ENCODE data around the gene CD74. TPM values are rescaled to one million over a fixed set of nuclear protein-coding genes. Genes with fewer than 3 reads are reported as not detected.

Gene CD74
- total and polyA plus RNA-seq, 4 donors = 176 to 327 (median 257) TPM

DNA sequence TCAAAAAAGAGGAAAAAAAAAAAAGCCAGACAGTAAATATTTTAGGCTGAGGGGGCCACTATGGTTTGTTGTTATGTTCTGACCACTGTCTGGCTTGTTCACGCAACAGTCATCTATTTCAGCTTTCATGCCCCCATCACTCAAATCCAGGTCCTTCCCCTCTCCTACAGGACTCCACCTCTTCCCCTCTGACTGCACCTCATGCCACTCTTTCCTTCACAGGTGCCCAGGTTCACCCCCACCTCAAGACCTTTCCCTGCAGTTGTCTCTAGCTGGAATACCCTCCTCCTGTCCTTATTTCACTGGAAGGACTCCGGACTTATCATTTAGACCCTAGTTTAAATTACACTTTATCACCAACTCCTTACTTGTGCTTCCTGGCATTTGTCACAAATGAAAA is 33.4 kb upstream of the CD74 start:
- H3K36me3 ChIP-seq (ENCODE audit: control insufficient read depth in 4 of 4, insufficient read depth in 3 of 4, low read depth in 1 of 4, low read length in 3 of 4) = peaks cover 17 to 52% (median 51%) of the 10 kb centered on the region in 4 donors

DNA sequence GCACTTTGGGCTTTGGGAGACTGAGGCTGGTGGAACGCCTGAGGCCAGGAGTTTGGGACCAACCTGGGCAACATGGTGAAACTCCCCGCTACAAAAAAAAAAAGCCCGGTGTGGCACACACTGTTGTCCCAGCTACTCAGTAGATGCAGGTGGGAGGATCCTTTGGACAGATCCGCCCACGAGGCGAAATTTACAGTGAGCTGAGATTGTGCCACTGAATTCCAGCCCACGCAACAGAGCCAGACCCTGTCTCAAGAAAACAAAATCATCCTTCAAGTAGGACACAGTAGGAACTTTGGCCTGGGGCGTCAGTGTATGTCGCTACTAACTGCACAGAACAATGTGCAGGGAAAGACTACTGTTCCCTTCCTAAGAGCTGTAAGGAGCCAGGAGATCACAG is 32.1 kb upstream of the CD74 start:
- no peak for DNase-seq (ENCODE audit: low spot score)
- TF ChIP-seq HNF4A (conservative IDR thresholded peaks at IDR 0.05) (no peak), EGR1 (IDR thresholded peaks at IDR 0.05; ENCODE audit: low read depth in 2 of 2) (no peak), JUND (IDR thresholded peaks at IDR 0.05) (no peak), YY1 (IDR thresholded peaks at IDR 0.05) (no peak), RAD21 (IDR thresholded peaks at IDR 0.05) (no peak), TAF1 (conservative IDR thresholded peaks at IDR 0.05) (no peak), FOXA1 (IDR thresholded peaks at IDR 0.05) (no peak), SP1 (IDR thresholded peaks at IDR 0.05) (no peak), HNF4G (IDR thresholded peaks at IDR 0.05) (no peak), NR2F2 (IDR thresholded peaks at IDR 0.05) (no peak), FOXA2 (IDR thresholded peaks at IDR 0.05) (no peak), RXRA (IDR thresholded peaks at IDR 0.05) (no peak), GABPA (IDR thresholded peaks at IDR 0.05 in 1 of 2, conservative IDR thresholded peaks at IDR 0.05 in 1 of 2) (no peak)
- TF ChIP-seq, protein P1, sequence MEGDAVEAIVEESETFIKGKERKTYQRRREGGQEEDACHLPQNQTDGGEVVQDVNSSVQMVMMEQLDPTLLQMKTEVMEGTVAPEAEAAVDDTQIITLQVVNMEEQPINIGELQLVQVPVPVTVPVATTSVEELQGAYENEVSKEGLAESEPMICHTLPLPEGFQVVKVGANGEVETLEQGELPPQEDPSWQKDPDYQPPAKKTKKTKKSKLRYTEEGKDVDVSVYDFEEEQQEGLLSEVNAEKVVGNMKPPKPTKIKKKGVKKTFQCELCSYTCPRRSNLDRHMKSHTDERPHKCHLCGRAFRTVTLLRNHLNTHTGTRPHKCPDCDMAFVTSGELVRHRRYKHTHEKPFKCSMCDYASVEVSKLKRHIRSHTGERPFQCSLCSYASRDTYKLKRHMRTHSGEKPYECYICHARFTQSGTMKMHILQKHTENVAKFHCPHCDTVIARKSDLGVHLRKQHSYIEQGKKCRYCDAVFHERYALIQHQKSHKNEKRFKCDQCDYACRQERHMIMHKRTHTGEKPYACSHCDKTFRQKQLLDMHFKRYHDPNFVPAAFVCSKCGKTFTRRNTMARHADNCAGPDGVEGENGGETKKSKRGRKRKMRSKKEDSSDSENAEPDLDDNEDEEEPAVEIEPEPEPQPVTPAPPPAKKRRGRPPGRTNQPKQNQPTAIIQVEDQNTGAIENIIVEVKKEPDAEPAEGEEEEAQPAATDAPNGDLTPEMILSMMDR (IDR thresholded peaks at IDR 0.05; ENCODE audit: low read depth, low read length, missing input control) = no peak
- TF ChIP-seq, protein P2, sequence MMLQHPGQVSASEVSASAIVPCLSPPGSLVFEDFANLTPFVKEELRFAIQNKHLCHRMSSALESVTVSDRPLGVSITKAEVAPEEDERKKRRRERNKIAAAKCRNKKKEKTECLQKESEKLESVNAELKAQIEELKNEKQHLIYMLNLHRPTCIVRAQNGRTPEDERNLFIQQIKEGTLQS (IDR thresholded peaks at IDR 0.05) = no peak
- TF ChIP-seq, protein P3, sequence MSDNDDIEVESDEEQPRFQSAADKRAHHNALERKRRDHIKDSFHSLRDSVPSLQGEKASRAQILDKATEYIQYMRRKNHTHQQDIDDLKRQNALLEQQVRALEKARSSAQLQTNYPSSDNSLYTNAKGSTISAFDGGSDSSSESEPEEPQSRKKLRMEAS (IDR thresholded peaks at IDR 0.05) = no peak
- TF ChIP-seq, protein P4, sequence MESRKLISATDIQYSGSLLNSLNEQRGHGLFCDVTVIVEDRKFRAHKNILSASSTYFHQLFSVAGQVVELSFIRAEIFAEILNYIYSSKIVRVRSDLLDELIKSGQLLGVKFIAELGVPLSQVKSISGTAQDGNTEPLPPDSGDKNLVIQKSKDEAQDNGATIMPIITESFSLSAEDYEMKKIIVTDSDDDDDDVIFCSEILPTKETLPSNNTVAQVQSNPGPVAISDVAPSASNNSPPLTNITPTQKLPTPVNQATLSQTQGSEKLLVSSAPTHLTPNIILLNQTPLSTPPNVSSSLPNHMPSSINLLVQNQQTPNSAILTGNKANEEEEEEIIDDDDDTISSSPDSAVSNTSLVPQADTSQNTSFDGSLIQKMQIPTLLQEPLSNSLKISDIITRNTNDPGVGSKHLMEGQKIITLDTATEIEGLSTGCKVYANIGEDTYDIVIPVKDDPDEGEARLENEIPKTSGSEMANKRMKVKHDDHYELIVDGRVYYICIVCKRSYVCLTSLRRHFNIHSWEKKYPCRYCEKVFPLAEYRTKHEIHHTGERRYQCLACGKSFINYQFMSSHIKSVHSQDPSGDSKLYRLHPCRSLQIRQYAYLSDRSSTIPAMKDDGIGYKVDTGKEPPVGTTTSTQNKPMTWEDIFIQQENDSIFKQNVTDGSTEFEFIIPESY (IDR thresholded peaks at IDR 0.05) = no peak
- TF ChIP-seq, protein P5, sequence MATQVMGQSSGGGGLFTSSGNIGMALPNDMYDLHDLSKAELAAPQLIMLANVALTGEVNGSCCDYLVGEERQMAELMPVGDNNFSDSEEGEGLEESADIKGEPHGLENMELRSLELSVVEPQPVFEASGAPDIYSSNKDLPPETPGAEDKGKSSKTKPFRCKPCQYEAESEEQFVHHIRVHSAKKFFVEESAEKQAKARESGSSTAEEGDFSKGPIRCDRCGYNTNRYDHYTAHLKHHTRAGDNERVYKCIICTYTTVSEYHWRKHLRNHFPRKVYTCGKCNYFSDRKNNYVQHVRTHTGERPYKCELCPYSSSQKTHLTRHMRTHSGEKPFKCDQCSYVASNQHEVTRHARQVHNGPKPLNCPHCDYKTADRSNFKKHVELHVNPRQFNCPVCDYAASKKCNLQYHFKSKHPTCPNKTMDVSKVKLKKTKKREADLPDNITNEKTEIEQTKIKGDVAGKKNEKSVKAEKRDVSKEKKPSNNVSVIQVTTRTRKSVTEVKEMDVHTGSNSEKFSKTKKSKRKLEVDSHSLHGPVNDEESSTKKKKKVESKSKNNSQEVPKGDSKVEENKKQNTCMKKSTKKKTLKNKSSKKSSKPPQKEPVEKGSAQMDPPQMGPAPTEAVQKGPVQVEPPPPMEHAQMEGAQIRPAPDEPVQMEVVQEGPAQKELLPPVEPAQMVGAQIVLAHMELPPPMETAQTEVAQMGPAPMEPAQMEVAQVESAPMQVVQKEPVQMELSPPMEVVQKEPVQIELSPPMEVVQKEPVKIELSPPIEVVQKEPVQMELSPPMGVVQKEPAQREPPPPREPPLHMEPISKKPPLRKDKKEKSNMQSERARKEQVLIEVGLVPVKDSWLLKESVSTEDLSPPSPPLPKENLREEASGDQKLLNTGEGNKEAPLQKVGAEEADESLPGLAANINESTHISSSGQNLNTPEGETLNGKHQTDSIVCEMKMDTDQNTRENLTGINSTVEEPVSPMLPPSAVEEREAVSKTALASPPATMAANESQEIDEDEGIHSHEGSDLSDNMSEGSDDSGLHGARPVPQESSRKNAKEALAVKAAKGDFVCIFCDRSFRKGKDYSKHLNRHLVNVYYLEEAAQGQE (IDR thresholded peaks at IDR 0.05) = no peak
- no peaks in the 10 kb centered on the region for H3K9me3 ChIP-seq (ENCODE audit: control insufficient read depth in 4 of 4, low read length in 3 of 4)
- peaks cover 17 to 52% (median 51%) of the 10 kb centered on the region in 4 donors for H3K36me3 ChIP-seq (ENCODE audit: control insufficient read depth in 4 of 4, insufficient read depth in 3 of 4, low read depth in 1 of 4, low read length in 3 of 4)
- H3K27ac ChIP-seq (ENCODE audit: low read depth in 1 of 2, low read length in 2 of 2) = no peak overlapping the region
- no peaks in the 10 kb centered on the region for H3K27me3 ChIP-seq (ENCODE audit: control insufficient read depth in 4 of 4, insufficient read depth in 4 of 4, low read length in 3 of 4)
- H3K9ac ChIP-seq (ENCODE audit: low read depth in 1 of 2, low read length in 2 of 2) = no peak overlapping the region
- 92% methylated on average over 9 of the region's 9 CpGs for whole genome bisulfite sequencing
- H3K4me3 ChIP-seq (ENCODE audit: low read depth in 1 of 3, low read length in 3 of 3) = no peak overlapping the region
- H3K4me1 ChIP-seq (ENCODE audit: control insufficient read depth in 4 of 4, insufficient read depth in 4 of 4, low read length in 3 of 4) = peaks cover 0 to 13% (median 11%) of the 10 kb centered on the region in 4 donors

More for the DNA sequence above, 33.4 kb upstream of the CD74 start:
- no peaks in the 10 kb centered on the region for H3K9me3 ChIP-seq (ENCODE audit: control insufficient read depth in 4 of 4, low read length in 3 of 4)
- peaks cover 0 to 18% (median 11%) of the 10 kb centered on the region in 4 donors for H3K4me1 ChIP-seq (ENCODE audit: control insufficient read depth in 4 of 4, insufficient read depth in 4 of 4, low read length in 3 of 4)
- TF ChIP-seq RAD21 (IDR thresholded peaks at IDR 0.05) = no peak
- TF ChIP-seq FOXA2 (IDR thresholded peaks at IDR 0.05) = no peak
- TF ChIP-seq, protein P4 (IDR thresholded peaks at IDR 0.05) = no peak
- no peak overlapping the region for H3K27ac ChIP-seq (ENCODE audit: low read depth in 1 of 2, low read length in 2 of 2)
- no peaks in the 10 kb centered on the region for H3K27me3 ChIP-seq (ENCODE audit: control insufficient read depth in 4 of 4, insufficient read depth in 4 of 4, low read length in 3 of 4)
- DNase-seq (ENCODE audit: low spot score) = no peak
- no peak overlapping the region for H3K9ac ChIP-seq (ENCODE audit: low read depth in 1 of 2, low read length in 2 of 2)
- no peak overlapping the region for H3K4me3 ChIP-seq (ENCODE audit: low read depth in 1 of 3, low read length in 3 of 3)
- 91% methylated on average over 2 of the region's 2 CpGs for WGBS
